HL-60/S4 treated with retinoic acid at 250 ng/mL for 4 days and 3 days (cell line): ENCODE results near the gene FBXO41.

Source experiments
- in situ Hi-C: fragments of 300-500 bp; cut with MboI; formaldehyde crosslinking; loops from 2 replicates; pipeline ENCODE4 v1.7.0; 2022; ENCODE audit warnings: low sequenced_read_pairs

FBXO41 gene

GRCh38 chr2:73217826-73218225, 66.5 kb downstream of the FBXO41 start:
- in situ Hi-C loops: no loop called here

DNA sequence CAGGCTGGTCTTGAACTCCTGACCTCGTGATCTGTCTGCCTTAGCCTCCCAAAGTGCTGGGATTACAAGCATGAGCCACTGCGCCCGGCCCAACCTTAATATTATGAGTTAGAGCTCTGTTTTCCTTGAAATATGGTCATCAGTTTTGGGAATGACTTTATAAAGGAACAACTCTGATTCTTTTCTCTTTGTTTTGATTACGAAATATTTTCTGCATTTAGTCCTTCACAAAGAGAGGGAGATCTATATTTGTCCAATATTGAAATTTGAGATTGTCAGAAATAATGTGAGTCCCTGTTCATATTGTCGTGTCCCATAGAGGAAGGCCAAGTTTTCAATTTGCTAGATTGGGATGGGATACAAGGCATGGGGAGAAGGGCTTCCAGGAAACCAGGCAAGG, 67.1 kb downstream of the FBXO41 start:
- in situ Hi-C loops: no loop called here

DNA sequence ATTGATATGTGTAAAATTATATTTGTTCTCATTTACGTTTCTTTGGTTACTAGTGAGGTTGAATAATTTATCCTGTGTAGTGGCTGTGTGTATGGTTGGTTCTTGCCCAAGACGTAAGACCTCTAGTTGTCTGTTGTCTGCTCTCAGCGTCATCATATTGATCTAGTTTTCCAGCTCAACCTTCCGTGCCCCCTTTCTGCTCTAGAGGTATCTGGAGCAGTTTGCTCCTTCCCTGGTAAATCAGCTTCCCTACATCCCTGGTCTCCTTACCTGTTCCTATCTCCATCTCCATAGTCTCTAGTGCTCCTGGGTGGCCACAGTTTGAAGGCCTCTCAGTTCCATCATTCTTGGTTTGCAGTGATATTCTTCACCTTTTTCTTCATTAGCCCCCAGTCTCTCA, 69.0 kb downstream of the FBXO41 start:
- in situ Hi-C loops: no loop called here

DNA sequence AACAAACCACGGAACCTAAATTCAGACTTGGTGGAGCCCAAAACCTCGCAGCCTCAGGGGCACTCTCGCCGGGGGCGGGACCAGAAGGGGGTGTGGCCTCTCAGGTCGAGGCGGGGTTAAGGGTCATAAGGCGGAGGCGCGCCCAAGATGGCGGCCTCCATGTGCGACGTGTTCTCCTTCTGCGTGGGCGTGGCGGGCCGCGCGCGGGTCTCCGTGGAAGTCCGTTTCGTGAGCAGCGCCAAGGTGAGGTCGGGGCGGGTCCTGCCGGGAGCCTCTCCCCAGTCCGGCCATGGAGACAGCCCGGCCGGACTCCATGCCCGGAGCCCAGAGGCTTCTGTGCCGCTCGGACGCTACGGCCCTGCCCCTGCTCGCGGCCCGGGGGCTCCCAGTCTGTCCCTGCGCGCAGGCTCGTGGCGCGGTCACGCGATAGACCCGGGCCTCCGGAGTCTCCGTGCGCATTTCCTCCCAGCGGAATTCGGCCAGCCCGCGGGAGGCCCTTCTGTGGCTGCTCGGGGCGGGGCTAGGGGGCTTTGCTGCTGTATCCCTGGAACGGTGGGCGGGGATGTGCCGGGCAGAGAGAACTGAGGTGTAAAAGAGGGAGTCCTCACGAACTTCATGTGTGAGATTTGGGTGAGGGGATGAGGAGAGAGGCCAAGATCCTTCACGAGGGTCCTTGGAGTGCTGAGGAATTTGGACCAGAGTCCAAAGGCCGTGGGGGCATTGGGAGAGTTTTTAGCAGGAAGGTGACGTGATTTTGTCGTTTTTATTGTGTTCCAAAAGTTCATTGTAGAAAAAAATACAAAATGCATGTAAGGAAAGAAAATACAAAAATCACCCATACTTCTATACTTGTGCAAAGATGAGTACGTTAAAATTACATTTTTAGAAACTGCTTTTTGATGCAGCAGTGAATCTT, 69.9 kb downstream of the FBXO41 start, which contains the start of gene SMYD5:
TSS of gene SMYD5 (plus strand) at position 126 of the 916 bp plus-strand sequence. CDS start at position 148, 22 bp downstream.
- in situ Hi-C loops: no loop called here

DNA sequence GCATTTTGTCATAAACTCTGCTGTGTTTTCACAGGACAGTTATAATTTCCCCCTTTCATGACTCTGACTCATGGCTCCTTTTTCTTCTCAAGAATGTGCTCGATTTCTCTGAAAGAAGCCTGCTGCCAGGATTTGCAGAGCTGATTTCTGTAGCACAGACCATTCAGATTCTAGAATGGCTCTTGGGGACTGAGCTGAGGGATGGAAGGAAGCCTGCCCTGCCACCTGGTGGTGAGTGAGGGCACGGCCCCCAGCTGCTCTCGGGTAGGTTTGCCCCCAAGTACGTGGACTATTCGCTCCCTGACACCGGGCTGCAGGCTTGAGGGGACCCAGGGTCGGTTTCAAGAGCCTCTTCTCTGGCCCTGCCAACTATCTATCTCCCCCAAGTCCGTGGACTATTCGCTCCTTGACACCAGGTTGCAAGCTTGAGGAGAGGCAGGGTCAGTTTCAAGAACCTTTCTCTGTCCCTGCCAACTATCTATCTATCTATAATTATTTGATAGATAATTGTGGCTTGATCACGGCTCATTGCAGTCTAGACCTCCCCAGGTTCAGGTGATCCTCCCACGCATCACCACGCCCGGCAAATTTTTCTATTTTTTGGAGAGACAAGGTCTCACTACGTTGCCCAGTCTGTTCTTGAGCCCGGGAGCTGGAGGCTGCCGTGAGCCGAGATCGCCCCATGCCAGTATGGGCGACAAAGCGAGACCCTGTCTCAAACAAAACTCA, 71.7 kb downstream of the FBXO41 start:
- in situ Hi-C loops: no loop called here

DNA sequence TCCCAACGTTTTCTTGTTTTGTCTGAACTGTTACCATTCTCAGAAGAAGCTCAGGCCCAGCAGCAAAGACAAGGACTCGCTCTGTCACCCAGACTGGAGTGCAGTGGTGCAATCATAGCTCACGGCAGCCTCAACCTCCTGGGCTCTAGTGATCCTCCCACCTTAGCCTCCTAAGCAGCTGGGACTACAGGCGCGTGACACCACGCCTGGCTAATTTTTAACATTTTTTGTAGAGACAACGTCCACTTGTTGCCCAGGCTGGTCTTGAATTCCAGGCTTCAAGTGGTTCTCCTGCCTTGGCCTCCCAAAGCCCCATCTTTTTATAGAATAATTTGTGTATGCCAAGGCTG, 72.2 kb downstream of the FBXO41 start:
- in situ Hi-C loops: no loop called here

- in situ Hi-C loops: no loop called here
These were observed 73.6 kb downstream of the FBXO41 start for GRCh38 chr2:73210696-73211095.

- in situ Hi-C loops: no loop called here
These were observed 74.3 kb downstream of the FBXO41 start for GRCh38 chr2:73210019-73210418.

GRCh38 chr2:73208258-73208657, 76.0 kb downstream of the FBXO41 start:
- in situ Hi-C loops: no loop called here

DNA sequence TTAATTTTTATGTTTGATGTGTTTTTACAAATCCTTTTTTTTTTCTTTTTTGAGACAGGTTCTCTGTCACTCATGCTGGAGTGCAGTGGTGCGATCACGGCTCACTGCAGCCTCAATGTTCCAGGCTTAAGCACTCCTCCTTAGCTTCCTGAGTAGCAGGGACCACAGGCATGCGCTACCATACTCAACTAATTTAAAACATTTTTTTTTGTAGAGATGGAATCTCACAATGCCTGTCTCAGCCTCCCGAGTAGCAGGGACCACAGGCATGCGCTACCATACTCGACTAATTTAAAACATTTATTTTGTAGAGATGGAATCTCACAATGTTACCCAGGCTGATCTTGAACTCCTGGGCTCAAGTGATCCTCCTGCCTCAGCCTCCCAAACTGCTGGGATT, 78.7 kb downstream of the FBXO41 start:
- in situ Hi-C loops: no loop called here
